KOPT-K1 (cell line): ENCODE results near the gene WNK2.
A peak's percentile ranks its signal among the peaks of the same experiment; 100 is the strongest.
"Not testable (repeated sequence)": the region's sequence is repeated elsewhere in the genome, so short reads cannot be mapped to it uniquely, and the experiment has no call there.

ENCODE experiments used
- H3K27ac ChIP-seq: fragments of 200-600 bp; sonication (generic); 2 replicates; pipeline ENCODE4 v1.5.1; 2016; ENCODE audit warnings: antibody characterized with exemption, mild to moderate bottlenecking, low read depth, low read length; ENCODE audit not compliant: poor library complexity, severe bottlenecking
- H3K36me3 ChIP-seq: fragments of 200-600 bp; sonication (generic); 2 replicates; pipeline ENCODE4 v1.5.1; 2017; ENCODE audit warnings: antibody characterized with exemption, mild to moderate bottlenecking, low read length, moderate library complexity; ENCODE audit not compliant: insufficient read depth
- H3K9me3 ChIP-seq: fragments of 200-600 bp; sonication (generic); 2 replicates; pipeline ENCODE4 v1.5.1; 2017; ENCODE audit warnings: antibody characterized with exemption, low read length, mild to moderate bottlenecking; ENCODE audit not compliant: insufficient read depth, poor library complexity, severe bottlenecking

The WNK2 gene

DNA sequence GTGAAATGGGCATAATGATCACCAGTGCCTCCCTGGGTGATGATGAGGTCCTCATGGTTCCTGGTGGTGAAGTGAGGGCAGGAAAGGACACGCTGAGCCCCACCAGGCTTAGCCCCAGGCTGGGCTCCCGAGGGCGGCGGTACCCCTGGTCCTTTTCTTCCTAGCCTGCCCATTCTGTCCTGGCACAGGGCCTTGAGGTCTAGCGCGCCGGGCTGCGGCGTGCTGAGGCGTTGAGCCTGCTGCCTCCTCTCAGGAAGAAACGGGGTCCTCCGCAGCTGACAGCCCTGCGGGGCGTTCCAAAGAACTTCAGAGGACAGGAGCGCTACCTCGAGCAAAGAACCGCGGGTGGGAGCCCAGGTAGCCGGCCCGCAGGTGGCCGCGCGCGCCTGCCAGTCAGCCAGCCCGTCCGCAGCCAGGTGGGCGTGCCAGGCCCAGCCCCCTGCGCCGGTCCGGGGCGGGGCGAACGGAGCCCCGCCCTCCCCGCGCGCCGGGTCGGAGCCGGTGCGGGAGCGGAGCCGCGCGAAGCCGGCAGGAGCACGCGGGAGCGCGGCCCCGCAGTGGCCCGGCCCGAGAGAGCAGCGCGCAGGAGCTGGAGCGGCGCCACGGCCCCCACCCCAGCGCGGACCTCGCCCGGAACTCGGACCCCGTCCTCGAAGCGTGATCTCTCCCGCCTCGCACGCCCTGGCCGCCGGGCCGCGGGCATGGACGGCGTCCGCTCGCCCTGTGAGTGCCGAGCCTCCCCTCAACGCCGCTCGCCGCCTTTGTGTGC, at the start of gene WNK2:
Gene WNK2 (plus strand): TSS at position 477 of the 769 bp plus-strand sequence. CDS start 791 bp downstream, outside the sequence.
- Histone ChIP-seq H3K36me3 (no peaks in the 10 kb centered on the region), H3K27ac (no peak within 1 kb of the TSS), H3K9me3 (no peaks in the 10 kb centered on the region)

DNA sequence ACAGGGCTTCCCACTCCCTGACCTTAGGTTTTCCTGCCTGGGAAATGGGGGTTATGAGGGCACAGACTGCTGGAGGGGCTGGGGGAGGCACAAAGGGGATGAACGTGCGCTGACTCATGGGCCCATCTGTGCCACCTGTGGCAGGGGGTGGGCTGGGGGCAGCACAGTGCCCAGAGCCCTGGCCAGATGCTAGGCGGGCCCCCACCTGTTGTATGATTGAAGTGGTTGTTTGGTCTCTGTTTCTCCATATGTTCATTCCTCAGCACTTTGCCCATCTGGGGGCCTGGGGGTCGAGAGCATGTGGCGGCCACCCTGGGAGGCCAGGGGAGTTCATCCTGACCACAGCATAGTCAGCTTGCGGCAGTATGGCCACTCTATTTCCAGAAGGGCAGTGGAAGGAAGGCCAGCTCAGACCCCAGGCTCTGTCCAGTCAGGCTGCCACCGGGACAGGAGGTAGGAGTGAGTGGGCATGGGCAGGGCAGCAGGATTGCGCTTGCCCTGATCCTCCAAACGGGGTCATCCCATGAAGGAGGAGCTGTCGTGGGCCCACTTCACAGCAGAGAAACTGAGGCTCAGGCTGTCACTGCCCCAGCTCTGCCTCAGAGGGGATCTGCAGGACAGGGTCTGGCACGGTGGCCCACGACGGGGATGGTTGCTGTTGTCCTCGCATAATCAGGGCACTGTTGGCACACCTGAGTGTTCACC, 49.0 kb upstream of the WNK2 start:
- H3K27ac ChIP-seq, result peak overlapping the region; percentile 53

DNA sequence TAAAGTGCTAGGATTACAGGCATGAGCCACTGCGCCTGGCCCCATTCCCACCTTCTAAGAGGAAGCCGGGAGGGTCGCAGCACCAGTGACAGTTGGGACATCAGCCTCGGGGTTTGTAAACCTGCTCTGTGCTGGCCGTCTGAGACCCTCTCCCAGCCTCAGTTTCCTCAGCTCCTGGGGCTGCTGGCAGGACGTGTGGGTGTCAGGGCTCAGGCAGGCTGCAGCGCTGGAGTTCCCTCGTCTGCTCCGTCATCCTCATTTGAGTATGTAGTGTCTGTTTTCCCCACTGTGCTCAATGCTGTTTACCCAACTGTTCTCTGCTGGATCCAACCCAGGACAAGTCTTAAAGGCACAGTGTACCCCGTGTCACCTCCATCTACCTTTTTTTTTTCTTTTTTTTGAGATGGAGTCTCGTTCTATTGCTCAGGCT, 47.9 kb upstream of the WNK2 start:
- Histone ChIP-seq H3K27ac (no peak overlapping the region), H3K36me3 (no peaks in the 10 kb centered on the region), H3K9me3 (no peaks in the 10 kb centered on the region)

More for the DNA sequence above, 49.0 kb upstream of the WNK2 start:
- H3K36me3 ChIP-seq, result no peaks in the 10 kb centered on the region
- no peaks in the 10 kb centered on the region for H3K9me3 ChIP-seq

DNA sequence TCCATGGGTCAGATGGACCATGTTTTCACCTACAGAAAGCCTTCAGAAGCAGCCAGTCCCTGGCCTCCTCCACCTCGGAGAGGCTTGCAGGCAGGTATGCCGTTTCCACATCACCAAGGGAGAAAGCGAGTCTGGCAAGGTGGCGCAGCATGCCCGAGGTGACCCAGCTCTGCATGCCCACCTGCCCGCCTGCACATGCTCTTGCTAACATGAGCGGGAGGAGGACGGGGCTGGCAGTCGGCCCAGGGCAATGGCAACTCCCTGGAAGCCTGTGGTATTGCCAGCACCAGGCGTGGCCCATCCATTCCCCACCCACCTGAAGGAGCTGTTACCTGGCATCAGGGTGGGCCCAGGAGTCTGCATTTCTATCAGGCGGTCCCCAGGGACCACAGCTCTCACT, 46.6 kb upstream of the WNK2 start:
- Histone ChIP-seq H3K27ac (no peak overlapping the region), H3K36me3 (no peaks in the 10 kb centered on the region), H3K9me3 (no peaks in the 10 kb centered on the region)

DNA sequence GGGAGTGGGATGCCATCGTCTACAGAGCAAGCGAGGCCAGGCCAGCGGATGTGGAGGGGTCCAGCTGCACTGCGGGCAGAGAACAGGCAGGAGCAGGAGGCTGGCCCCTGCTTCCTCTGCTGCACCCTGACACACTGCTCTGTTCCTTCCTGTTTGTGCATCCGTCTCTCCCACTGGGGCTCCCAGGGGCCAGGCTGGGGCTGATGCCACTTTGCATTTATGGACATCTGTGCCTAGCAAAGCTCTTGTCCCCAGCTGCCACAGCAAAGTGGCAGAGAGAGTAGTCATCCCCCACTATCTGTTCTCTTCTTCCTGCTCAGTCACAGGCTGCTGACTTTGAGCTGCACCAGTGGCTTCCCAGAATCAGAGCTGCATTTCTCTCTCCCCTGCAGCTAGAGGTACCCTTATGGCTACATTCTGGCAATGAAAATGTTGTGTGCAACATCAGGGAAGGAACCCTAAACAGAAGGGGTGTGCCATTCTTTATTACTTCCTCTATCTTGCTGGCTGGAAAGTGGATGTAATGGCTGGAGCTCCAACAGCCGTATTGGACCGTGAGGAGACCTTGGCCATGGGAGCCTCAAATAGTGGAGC, 45.7 kb upstream of the WNK2 start:
- H3K27ac ChIP-seq, result no peak overlapping the region
- no peaks in the 10 kb centered on the region for H3K9me3 ChIP-seq
- no peaks in the 10 kb centered on the region for H3K36me3 ChIP-seq

GRCh38 chr9:93139365-93140182, 44.4 kb upstream of the WNK2 start:
- H3K9me3 ChIP-seq, result no peaks in the 10 kb centered on the region
- peak overlapping the region; percentile 22 for H3K27ac ChIP-seq

GRCh38 chr9:93141771-93142483, 42.0 kb upstream of the WNK2 start:
- no peaks in the 10 kb centered on the region for H3K9me3 ChIP-seq
- no peak overlapping the region for H3K27ac ChIP-seq
- H3K36me3 ChIP-seq, result no peaks in the 10 kb centered on the region

More at GRCh38 chr9:93139365-93140182, 44.4 kb upstream of the WNK2 start:
- H3K36me3 ChIP-seq, result no peaks in the 10 kb centered on the region

- H3K27ac ChIP-seq, result peak overlapping the region; percentile 77
- H3K36me3 ChIP-seq, result no peaks in the 10 kb centered on the region
- H3K9me3 ChIP-seq, result no peaks in the 10 kb centered on the region
These were observed 40.0 kb upstream of the WNK2 start for GRCh38 chr9:93143830-93144530.

GRCh38 chr9:93146696-93147095, 37.2 kb upstream of the WNK2 start:
- not testable (repeated sequence) for H3K27ac ChIP-seq, H3K36me3 ChIP-seq

GRCh38 chr9:93147632-93148031, 36.3 kb upstream of the WNK2 start:
- no peaks in the 10 kb centered on the region for H3K9me3 ChIP-seq
- no peaks in the 10 kb centered on the region for H3K36me3 ChIP-seq
- no peak overlapping the region for H3K27ac ChIP-seq

More at GRCh38 chr9:93146696-93147095, 37.2 kb upstream of the WNK2 start:
- H3K9me3 ChIP-seq, result not testable (repeated sequence)

GRCh38 chr9:93148721-93149120, 35.2 kb upstream of the WNK2 start:
- Histone ChIP-seq H3K27ac (no peak overlapping the region), H3K9me3 (no peaks in the 10 kb centered on the region)

DNA sequence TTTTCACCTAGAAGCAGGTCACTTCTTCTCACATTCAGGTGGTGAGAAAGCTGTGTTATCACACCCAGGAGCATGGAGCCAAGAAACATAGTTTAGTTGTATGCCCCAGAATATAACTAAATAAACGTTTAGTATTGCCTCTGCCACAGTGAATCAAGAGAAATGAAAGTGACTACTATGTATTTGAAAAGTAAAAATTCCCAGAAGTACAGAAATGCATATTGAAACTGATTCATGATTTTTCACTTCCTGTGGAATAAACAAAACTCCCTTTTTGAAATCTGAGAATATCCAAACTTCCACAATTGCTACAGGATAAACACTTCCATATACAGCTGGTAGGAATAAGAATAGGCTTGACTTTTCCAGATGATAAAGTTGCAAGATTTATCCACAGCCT, 34.6 kb upstream of the WNK2 start:
- Histone ChIP-seq H3K36me3 (no peaks in the 10 kb centered on the region), H3K27ac (no peak overlapping the region), H3K9me3 (no peaks in the 10 kb centered on the region)

More at GRCh38 chr9:93148721-93149120, 35.2 kb upstream of the WNK2 start:
- H3K36me3 ChIP-seq, result no peaks in the 10 kb centered on the region

- Histone ChIP-seq H3K27ac (no peak overlapping the region), H3K9me3 (no peaks in the 10 kb centered on the region), H3K36me3 (no peaks in the 10 kb centered on the region)
These were observed 32.7 kb upstream of the WNK2 start for GRCh38 chr9:93151097-93151784.
